Measurements from ENCODE around the gene C1orf226.

The C1orf226 gene

GRCh38 chr1:162366671-162367070, 14.9 kb upstream of the C1orf226 start:
- no peak overlapping the region for H3K4me3 ChIP-seq (ENCODE audit: low read depth, low read length)
- no peak for DNase-seq (ENCODE audit: low read depth)
- TF ChIP-seq POLR2A (IDR thresholded peaks at IDR 0.05; ENCODE audit: extremely low read depth, insufficient read length) (no peak), MYC (IDR thresholded peaks at IDR 0.05; ENCODE audit: low read depth, low read length) (no peak), CTCF (IDR thresholded peaks at IDR 0.05; ENCODE audit: low read depth, low read length) (no peak), MAX (IDR thresholded peaks at IDR 0.05; ENCODE audit: low read depth, low read length) (no peak)

GRCh38 chr1:162367073-162367472, 14.5 kb upstream of the C1orf226 start:
- H3K4me3 ChIP-seq (ENCODE audit: low read depth, low read length), result no peak overlapping the region
- no peak for TF ChIP-seq POLR2A (IDR thresholded peaks at IDR 0.05; ENCODE audit: extremely low read depth, insufficient read length)
- TF ChIP-seq MYC (IDR thresholded peaks at IDR 0.05; ENCODE audit: low read depth, low read length), result no peak
- no peak for TF ChIP-seq CTCF (IDR thresholded peaks at IDR 0.05; ENCODE audit: low read depth, low read length)
- no peak for TF ChIP-seq MAX (IDR thresholded peaks at IDR 0.05; ENCODE audit: low read depth, low read length)
- no peak for DNase-seq (ENCODE audit: low read depth)

- TF ChIP-seq CTCF (IDR thresholded peaks at IDR 0.05; ENCODE audit: low read depth, low read length), result no peak
- TF ChIP-seq MYC (IDR thresholded peaks at IDR 0.05; ENCODE audit: low read depth, low read length), result no peak
- TF ChIP-seq POLR2A (IDR thresholded peaks at IDR 0.05; ENCODE audit: extremely low read depth, insufficient read length), result no peak
- no peak for TF ChIP-seq MAX (IDR thresholded peaks at IDR 0.05; ENCODE audit: low read depth, low read length)
- H3K4me3 ChIP-seq (ENCODE audit: low read depth, low read length), result no peak overlapping the region
- no peak for DNase-seq (ENCODE audit: low read depth)
Measured at GRCh38 chr1:162367772-162368171, 13.8 kb upstream of the C1orf226 start.

- no peak for DNase-seq (ENCODE audit: low read depth)
- TF ChIP-seq MYC (IDR thresholded peaks at IDR 0.05; ENCODE audit: low read depth, low read length), result no peak
- no peak for TF ChIP-seq POLR2A (IDR thresholded peaks at IDR 0.05; ENCODE audit: extremely low read depth, insufficient read length)
- no peak for TF ChIP-seq MAX (IDR thresholded peaks at IDR 0.05; ENCODE audit: low read depth, low read length)
- TF ChIP-seq CTCF (IDR thresholded peaks at IDR 0.05; ENCODE audit: low read depth, low read length), result no peak
- no peak overlapping the region for H3K4me3 ChIP-seq (ENCODE audit: low read depth, low read length)
Measured at GRCh38 chr1:162368451-162368850, 13.1 kb upstream of the C1orf226 start.

GRCh38 chr1:162369571-162369970, 12.0 kb upstream of the C1orf226 start:
- DNase-seq (ENCODE audit: low read depth), result no peak
- no peak overlapping the region for H3K4me3 ChIP-seq (ENCODE audit: low read depth, low read length)
- no peak for TF ChIP-seq CTCF (IDR thresholded peaks at IDR 0.05; ENCODE audit: low read depth, low read length)
- no peak for TF ChIP-seq MAX (IDR thresholded peaks at IDR 0.05; ENCODE audit: low read depth, low read length)
- no peak for TF ChIP-seq POLR2A (IDR thresholded peaks at IDR 0.05; ENCODE audit: extremely low read depth, insufficient read length)
- TF ChIP-seq MYC (IDR thresholded peaks at IDR 0.05; ENCODE audit: low read depth, low read length), result no peak

GRCh38 chr1:162370161-162370560, 11.4 kb upstream of the C1orf226 start:
- H3K4me3 ChIP-seq (ENCODE audit: low read depth, low read length), result no peak overlapping the region
- TF ChIP-seq POLR2A (IDR thresholded peaks at IDR 0.05; ENCODE audit: extremely low read depth, insufficient read length) (no peak), CTCF (IDR thresholded peaks at IDR 0.05; ENCODE audit: low read depth, low read length) (no peak), MAX (IDR thresholded peaks at IDR 0.05; ENCODE audit: low read depth, low read length) (no peak)
- DNase-seq (ENCODE audit: low read depth), result no peak
